GM12878 (cell line): Measurements from ENCODE around the gene MARCHF4. TPM values are rescaled to one million over a fixed set of nuclear protein-coding genes. Genes with fewer than 3 reads are reported as not detected.
A peak's percentile ranks its signal among the peaks of the same experiment; 100 is the strongest.

Source experiments
- CHD1 ChIP-seq: IDR thresholded peaks from 2 replicates; pipeline ENCODE4 v1.6.1; 2012; ENCODE audit warnings: low read depth, low read length, improper control_type of control experiment
- EGR1 ChIP-seq, 2 experiments: IDR thresholded peaks; 1 replicate in 1 of 2; 2 replicates in 1 of 2; pipeline ENCODE4 v1.6.1; 2011 to 2012; ENCODE audit warnings: low read depth in 2 of 2, low read length in 2 of 2, borderline replicate concordance in 1 of 2, mild to moderate bottlenecking in 1 of 2, moderate library complexity in 1 of 2
- EP300 ChIP-seq, 2 experiments: fragments of 150-350 bp in 1 of 2; IDR thresholded peaks; 2 replicates each; pipeline ENCODE4 v1.6.1; 2011 to 2012; ENCODE audit warnings: low read depth in 2 of 2, low read length in 2 of 2, borderline replicate concordance in 1 of 2, improper control_type of control experiment in 1 of 2, inconsistent platforms in 1 of 2; ENCODE audit not compliant: control insufficient read depth in 1 of 2
- LARP7 ChIP-seq: fragments of 450-650 bp; IDR thresholded peaks from 2 replicates; pipeline ENCODE4 v1.6.1; 2017; ENCODE audit warnings: mild to moderate bottlenecking
- MXI1 ChIP-seq: fragments of 150-350 bp; IDR thresholded peaks from 2 replicates; pipeline ENCODE4 v1.6.1; 2011; ENCODE audit warnings: low read depth, mild to moderate bottlenecking, inconsistent platforms, low read length, improper control_type of control experiment
- MYB ChIP-seq: fragments of 150-350 bp; IDR thresholded peaks from 2 replicates; pipeline ENCODE4 v1.6.1; 2014; ENCODE audit warnings: mild to moderate bottlenecking, low read depth, low read length, borderline replicate concordance
- PAX5 ChIP-seq: IDR thresholded peaks from 2 replicates; pipeline ENCODE4 v1.6.1; 2011; ENCODE audit warnings: low read depth, low read length, borderline replicate concordance
- RELA ChIP-seq: fragments of 450-650 bp; IDR thresholded peaks from 2 replicates; pipeline ENCODE4 v1.8.0; 2014; ENCODE audit warnings: borderline replicate concordance; ENCODE audit not compliant: partially characterized antibody
- STAT1 ChIP-seq: fragments of 450-650 bp; conservative IDR thresholded peaks from 2 replicates; pipeline ENCODE4 v1.6.1; 2014; ENCODE audit warnings: antibody characterized with exemption, mild to moderate bottlenecking
- WRNIP1 ChIP-seq: IDR thresholded peaks from 2 replicates; pipeline ENCODE4 v1.6.1; 2011; ENCODE audit warnings: low read depth, low read length, improper control_type of control experiment, borderline replicate concordance
- ZBTB11 ChIP-seq: fragments of 450-650 bp; formaldehyde crosslinking; IDR thresholded peaks from 2 replicates; pipeline ENCODE4 v1.5.0; 2022; ENCODE audit warnings: mild to moderate bottlenecking, missing genetic modification characterization
- ZBTB4 ChIP-seq: fragments of 450-650 bp; formaldehyde crosslinking; IDR thresholded peaks from 2 replicates; pipeline ENCODE4 v1.4.0; 2022; ENCODE audit warnings: mild to moderate bottlenecking, moderate library complexity
- ZNF207 ChIP-seq: fragments of 450-650 bp; IDR thresholded peaks from 2 replicates; pipeline ENCODE4 v1.6.1; 2014; ENCODE audit warnings: antibody characterized with exemption, mild to moderate bottlenecking, borderline replicate concordance
- polyA plus RNA-seq, 11 experiments: library from polyadenylated mRNA; depleted of rRNA in 4 of 11; unstranded in 6 of 11; stranded (reverse) in 5 of 11; fragments of >200 nt; fragmentation: Nextera tagmentation in 4 of 11; fragmentation: Illumina TruSeq in 1 of 11; extraction: Ambion mirVana in 4 of 11; extraction: Trizol in 1 of 11; gene quantifications; 1 replicate in 1 of 11; 2 replicates in 10 of 11; pipeline versions ENCODE4 v1.2.1 to v1.2.3, GENCODE V29; 2011 to 2016; ENCODE audit warnings: inconsistent platforms in 2 of 11, missing spikeins in 2 of 11, low read depth in 1 of 11
- total RNA-seq, 4 experiments: library from RNA; depleted of rRNA in 3 of 4; stranded (reverse); fragments of >200 nt in 3 of 4; fragmentation: Illumina TruSeq in 1 of 4; extraction: Trizol in 1 of 4; gene quantifications; 2 replicates each; pipeline versions ENCODE4 v1.2.1 to v1.2.3, GENCODE V29; 2013 to 2021
- TF ChIP-seq, protein P1 (sequence below): fragments of 450-650 bp; IDR thresholded peaks from 2 replicates; pipeline ENCODE4 v1.6.1; 2014; ENCODE audit warnings: mild to moderate bottlenecking
- TF ChIP-seq, protein P2 (sequence below): fragments of 450-650 bp; IDR thresholded peaks from 2 replicates; pipeline ENCODE4 v1.6.1; 2016; ENCODE audit warnings: mild to moderate bottlenecking
- TF ChIP-seq, protein P3 (sequence below): fragments of 450-650 bp; IDR thresholded peaks from 2 replicates; pipeline ENCODE4 v1.6.1; 2017; ENCODE audit warnings: low read depth, mild to moderate bottlenecking, moderate library complexity

The MARCHF4 gene
- total and polyA plus RNA-seq, 10 of the 15 experiments (the other 5 are each of a cell fraction or from before 2014, with no cell fraction given): not detected

DNA sequence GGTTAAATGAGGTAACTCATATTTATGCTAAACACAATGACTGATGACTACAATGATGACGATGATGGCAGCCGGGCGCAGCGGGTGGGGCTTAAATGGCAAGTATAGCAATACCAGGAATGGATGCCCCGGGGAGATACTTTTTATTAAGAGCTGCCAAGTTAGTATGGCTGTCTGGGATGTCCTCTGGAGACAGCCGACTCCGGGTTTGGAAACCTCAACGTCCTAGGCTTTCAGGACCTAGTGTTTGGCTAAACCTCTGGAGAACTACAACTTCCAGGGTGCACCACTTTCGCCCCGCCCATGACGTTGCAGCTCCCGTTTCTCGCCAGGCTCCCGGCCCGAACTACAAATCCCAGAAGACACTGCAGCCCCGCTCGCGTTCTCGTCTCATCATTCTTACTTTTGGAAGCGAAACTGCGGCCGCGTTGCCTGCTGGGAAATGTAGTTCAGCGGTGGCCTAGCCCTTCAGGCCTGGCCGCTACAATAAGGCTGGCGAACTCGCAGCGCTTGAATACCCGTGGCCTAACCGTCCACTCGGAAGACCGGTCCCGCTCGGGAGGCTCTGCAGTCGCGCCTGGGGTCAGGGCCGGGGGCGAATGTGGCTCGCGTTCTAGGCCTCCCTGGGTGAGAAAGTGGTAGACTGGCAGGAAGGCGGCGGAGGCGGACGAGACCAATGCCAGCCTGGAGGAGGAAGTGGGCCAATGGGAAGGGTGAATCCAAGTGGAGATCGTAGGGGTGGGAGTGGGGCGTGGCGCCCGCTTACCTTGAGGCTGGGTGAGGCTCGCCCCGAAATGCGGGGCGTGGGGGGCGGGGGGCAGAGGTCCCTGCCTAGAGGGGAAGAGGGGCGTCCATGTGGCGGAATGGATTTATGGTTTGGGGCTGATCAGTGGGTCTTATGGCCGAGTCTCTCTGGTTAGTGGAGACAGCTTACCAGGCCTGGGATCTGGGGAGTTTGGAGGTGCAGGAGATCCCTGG, 40.0 kb upstream of the MARCHF4 start, which contains the start of gene SMARCAL1 (continued):
- TF ChIP-seq, protein P1, sequence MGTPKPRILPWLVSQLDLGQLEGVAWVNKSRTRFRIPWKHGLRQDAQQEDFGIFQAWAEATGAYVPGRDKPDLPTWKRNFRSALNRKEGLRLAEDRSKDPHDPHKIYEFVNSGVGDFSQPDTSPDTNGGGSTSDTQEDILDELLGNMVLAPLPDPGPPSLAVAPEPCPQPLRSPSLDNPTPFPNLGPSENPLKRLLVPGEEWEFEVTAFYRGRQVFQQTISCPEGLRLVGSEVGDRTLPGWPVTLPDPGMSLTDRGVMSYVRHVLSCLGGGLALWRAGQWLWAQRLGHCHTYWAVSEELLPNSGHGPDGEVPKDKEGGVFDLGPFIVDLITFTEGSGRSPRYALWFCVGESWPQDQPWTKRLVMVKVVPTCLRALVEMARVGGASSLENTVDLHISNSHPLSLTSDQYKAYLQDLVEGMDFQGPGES: 0 out of 2 replicates have a peak, but pooled peaks have one; percentile 22
- TF ChIP-seq WRNIP1 (0 out of 2 replicates have a peak, but pooled peaks have one; percentile 11), EGR1 (IDR thresholded peaks at IDR 0.05; ENCODE audit: borderline replicate concordance in 1 of 2, low read depth in 2 of 2, low read length in 2 of 2) (peak in 1 of 2 experiments; percentile 14; a peak in 1 of 3 replicates), LARP7 (peak; percentile 88), CHD1 (peak; percentile 96), PAX5 (no peak; the same call in 1 of the 2 replicates), ZBTB11 (CRISPR knock-in tag) (no peak), RELA (peak; percentile 85), MYB (no peak), EP300 (IDR thresholded peaks at IDR 0.05; ENCODE audit: borderline replicate concordance in 1 of 2, control insufficient read depth in 1 of 2, low read depth in 2 of 2, low read length in 2 of 2) (no peak), STAT1 (peak; percentile 88; the same call in 1 of the 2 replicates), ZBTB4 (no peak), ZNF207 (peak; percentile 87; the same call in 1 of the 2 replicates), MXI1 (peak; percentile 72)
- TF ChIP-seq, protein P2, sequence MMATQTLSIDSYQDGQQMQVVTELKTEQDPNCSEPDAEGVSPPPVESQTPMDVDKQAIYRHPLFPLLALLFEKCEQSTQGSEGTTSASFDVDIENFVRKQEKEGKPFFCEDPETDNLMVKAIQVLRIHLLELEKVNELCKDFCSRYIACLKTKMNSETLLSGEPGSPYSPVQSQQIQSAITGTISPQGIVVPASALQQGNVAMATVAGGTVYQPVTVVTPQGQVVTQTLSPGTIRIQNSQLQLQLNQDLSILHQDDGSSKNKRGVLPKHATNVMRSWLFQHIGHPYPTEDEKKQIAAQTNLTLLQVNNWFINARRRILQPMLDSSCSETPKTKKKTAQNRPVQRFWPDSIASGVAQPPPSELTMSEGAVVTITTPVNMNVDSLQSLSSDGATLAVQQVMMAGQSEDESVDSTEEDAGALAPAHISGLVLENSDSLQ: peak; percentile 76
- TF ChIP-seq, protein P3, sequence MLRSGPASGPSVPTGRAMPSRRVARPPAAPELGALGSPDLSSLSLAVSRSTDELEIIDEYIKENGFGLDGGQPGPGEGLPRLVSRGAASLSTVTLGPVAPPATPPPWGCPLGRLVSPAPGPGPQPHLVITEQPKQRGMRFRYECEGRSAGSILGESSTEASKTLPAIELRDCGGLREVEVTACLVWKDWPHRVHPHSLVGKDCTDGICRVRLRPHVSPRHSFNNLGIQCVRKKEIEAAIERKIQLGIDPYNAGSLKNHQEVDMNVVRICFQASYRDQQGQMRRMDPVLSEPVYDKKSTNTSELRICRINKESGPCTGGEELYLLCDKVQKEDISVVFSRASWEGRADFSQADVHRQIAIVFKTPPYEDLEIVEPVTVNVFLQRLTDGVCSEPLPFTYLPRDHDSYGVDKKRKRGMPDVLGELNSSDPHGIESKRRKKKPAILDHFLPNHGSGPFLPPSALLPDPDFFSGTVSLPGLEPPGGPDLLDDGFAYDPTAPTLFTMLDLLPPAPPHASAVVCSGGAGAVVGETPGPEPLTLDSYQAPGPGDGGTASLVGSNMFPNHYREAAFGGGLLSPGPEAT: peak; percentile 78
